ENCODE data around the gene ZMYND15.

Gene ZMYND15

GRCh38 chr17:4790705-4791088 is 51.1 kb downstream of the ZMYND15 start:
- Histone ChIP-seq H3K4me3 (ENCODE audit: low read length) (peak overlapping the region; percentile 79), H3K27me3 (ENCODE audit: control insufficient read depth, insufficient read depth, low read length) (peaks cover 6% of the 10 kb centered on the region), H3K4me2 (ENCODE audit: low read length) (peak overlapping the region; percentile 87), H3K36me3 (ENCODE audit: insufficient read depth, low read length) (no peaks in the 10 kb centered on the region), H3K9me3 (replicated peaks; ENCODE audit: low read length) (no peaks in the 10 kb centered on the region), H3K4me1 (ENCODE audit: control insufficient read depth, insufficient read depth, low read length) (peaks cover 25% of the 10 kb centered on the region), H3K9ac (ENCODE audit: low read depth, low read length) (peak overlapping the region; percentile 80)

- Histone ChIP-seq H3K27me3 (ENCODE audit: control insufficient read depth, insufficient read depth, low read length) (peaks cover 3% of the 10 kb centered on the region), H3K4me2 (ENCODE audit: low read length) (no peak overlapping the region), H3K9me3 (replicated peaks; ENCODE audit: low read length) (no peaks in the 10 kb centered on the region), H3K4me3 (ENCODE audit: low read length) (no peak overlapping the region), H3K9ac (ENCODE audit: low read depth, low read length) (no peak overlapping the region), H3K4me1 (ENCODE audit: control insufficient read depth, insufficient read depth, low read length) (peaks cover 8% of the 10 kb centered on the region), H3K36me3 (ENCODE audit: insufficient read depth, low read length) (peaks cover 15% of the 10 kb centered on the region)
Observed at GRCh38 chr17:4795168-4795567, 55.5 kb downstream of the ZMYND15 start.

Data from skeletal muscle satellite cell (primary cell).